ENCODE data around the gene PFKM.
A peak's percentile ranks its signal among the peaks of the same experiment; 100 is the strongest.

PFKM gene

GRCh38 chr12:48156652-48157017 lies 37.5 kb downstream of the PFKM start:
- Mint-ChIP-seq H3K4me1 (peaks cover 44% of the 10 kb centered on the region), H3K27ac (peak overlapping the region; percentile 98), H3K4me3 (peak overlapping the region; percentile 95), H3K36me3 (peaks cover 23% of the 10 kb centered on the region), H3K27me3 (peaks cover 4% of the 10 kb centered on the region), H3K9me3 (no peaks in the 10 kb centered on the region)
- DNase-seq: no peak
- CTCF ChIA-PET: interaction anchor here (1.3 to 2.5 kb wide), 3 partner anchors 26 to 390 kb away, joined by 3 to 9 read pairs (median 6); partner anchors contain the start of gene CCDC184

- no peaks in the 10 kb centered on the region for H3K9me3 Mint-ChIP-seq
- peak within 1 kb of the TSS; percentile 95 for H3K4me3 Mint-ChIP-seq
- peaks cover 10% of the 10 kb centered on the region for H3K27me3 Mint-ChIP-seq
- CTCF ChIA-PET: interaction anchor here (0.7 to 2.5 kb wide), 12 partner anchors 8 to 414 kb away, joined by 3 to 9 read pairs (median 3); partner anchors contain the start of genes CCDC184 and VDR
- peaks cover 18% of the 10 kb centered on the region for H3K36me3 Mint-ChIP-seq
- peaks cover 44% of the 10 kb centered on the region for H3K4me1 Mint-ChIP-seq
- peak within 1 kb of the TSS; percentile 98 for H3K27ac Mint-ChIP-seq
- DNase-seq: peak; percentile 99
These were observed 38.1 kb downstream of the PFKM start, which contains the start of gene ASB8 for GRCh38 chr12:48157018-48157888. Gene ASB8, minus strand, starts transcription at chr12:48157515. Its CDS starts 4,019 bp downstream, at chr12:48153496.

- peak; percentile 33 for DNase-seq
- peak overlapping the region; percentile 95 for H3K4me3 Mint-ChIP-seq
- H3K27me3 Mint-ChIP-seq: peaks cover 11% of the 10 kb centered on the region
- H3K9me3 Mint-ChIP-seq: no peaks in the 10 kb centered on the region
- CTCF ChIA-PET: interaction anchor here (0.7 to 2.5 kb wide), 11 partner anchors 8 to 415 kb away, joined by 3 to 9 read pairs (median 3); partner anchors contain the start of genes CCDC184 and VDR
- H3K36me3 Mint-ChIP-seq: peaks cover 14% of the 10 kb centered on the region
- H3K4me1 Mint-ChIP-seq: peaks cover 43% of the 10 kb centered on the region
- H3K27ac Mint-ChIP-seq: peak overlapping the region; percentile 98
These were observed 38.8 kb downstream of the PFKM start for GRCh38 chr12:48157889-48158370.

GRCh38 chr12:48160046-48160445 lies 40.9 kb downstream of the PFKM start:
- no peak overlapping the region for H3K27ac Mint-ChIP-seq
- no peak for DNase-seq
- H3K4me1 Mint-ChIP-seq: peaks cover 32% of the 10 kb centered on the region
- no peak overlapping the region for H3K4me3 Mint-ChIP-seq
- peaks cover 16% of the 10 kb centered on the region for H3K27me3 Mint-ChIP-seq
- CTCF ChIA-PET: interaction anchor here (0.7 to 1.2 kb wide), 2 partner anchors 23 to 113 kb away, joined by 3 read pairs; no protein-coding TSS in a partner anchor
- H3K36me3 Mint-ChIP-seq: peaks cover 6% of the 10 kb centered on the region
- H3K9me3 Mint-ChIP-seq: no peaks in the 10 kb centered on the region

- no peak overlapping the region for H3K4me3 Mint-ChIP-seq
- DNase-seq: no peak
- no peak overlapping the region for H3K27ac Mint-ChIP-seq
- H3K27me3 Mint-ChIP-seq: peaks cover 16% of the 10 kb centered on the region
- H3K4me1 Mint-ChIP-seq: peaks cover 32% of the 10 kb centered on the region
- CTCF ChIA-PET: interaction anchor here (1.2 kb wide), 1 partner anchor 22 kb away, joined by 3 read pairs; no protein-coding TSS in a partner anchor
- no peaks in the 10 kb centered on the region for H3K9me3 Mint-ChIP-seq
- H3K36me3 Mint-ChIP-seq: peaks cover 6% of the 10 kb centered on the region
These were observed 41.6 kb downstream of the PFKM start for GRCh38 chr12:48160807-48161206.

- H3K9me3 Mint-ChIP-seq: no peaks in the 10 kb centered on the region
- no peak for DNase-seq
- H3K4me1 Mint-ChIP-seq: peaks cover 12% of the 10 kb centered on the region
- H3K4me3 Mint-ChIP-seq: no peak overlapping the region
- no peak overlapping the region for H3K27ac Mint-ChIP-seq
- peaks cover 20% of the 10 kb centered on the region for H3K27me3 Mint-ChIP-seq
- no peaks in the 10 kb centered on the region for H3K36me3 Mint-ChIP-seq
- CTCF ChIA-PET: interaction anchor here (0.6 to 3.3 kb wide), 8 partner anchors 11 to 455 kb away, joined by 3 to 10 read pairs (median 4); partner anchors contain the start of gene CCDC184
These were observed 44.1 kb downstream of the PFKM start for GRCh38 chr12:48163150-48163747.

- Mint-ChIP-seq H3K9me3 (no peaks in the 10 kb centered on the region), H3K4me1 (peaks cover 5% of the 10 kb centered on the region), H3K27me3 (peaks cover 25% of the 10 kb centered on the region), H3K27ac (no peak overlapping the region), H3K4me3 (no peak overlapping the region), H3K36me3 (no peaks in the 10 kb centered on the region)
- no peak for DNase-seq
- CTCF ChIA-PET: interaction anchor here (0.6 to 3.3 kb wide), 13 partner anchors 12 to 453 kb away, joined by 3 to 10 read pairs (median 4); partner anchors contain the start of gene TMEM106C
These were observed 45.3 kb downstream of the PFKM start for GRCh38 chr12:48164451-48164850.

GRCh38 chr12:48165089-48165981 lies 46.2 kb downstream of the PFKM start:
- no peaks in the 10 kb centered on the region for H3K9me3 Mint-ChIP-seq
- peaks cover 25% of the 10 kb centered on the region for H3K27me3 Mint-ChIP-seq
- H3K36me3 Mint-ChIP-seq: no peaks in the 10 kb centered on the region
- H3K27ac Mint-ChIP-seq: no peak overlapping the region
- H3K4me1 Mint-ChIP-seq: peaks cover 5% of the 10 kb centered on the region
- peak; percentile 69 for DNase-seq
- H3K4me3 Mint-ChIP-seq: no peak overlapping the region
- CTCF ChIA-PET: interaction anchor here (0.6 to 3.3 kb wide), 19 partner anchors 8 to 631 kb away, joined by 3 to 10 read pairs (median 4); partner anchors contain the start of genes ASB8 and TMEM106C

GRCh38 chr12:48169011-48169410 lies 49.8 kb downstream of the PFKM start:
- DNase-seq: no peak
- no peak overlapping the region for H3K27ac Mint-ChIP-seq
- H3K4me1 Mint-ChIP-seq: no peaks in the 10 kb centered on the region
- H3K36me3 Mint-ChIP-seq: no peaks in the 10 kb centered on the region
- no peak overlapping the region for H3K4me3 Mint-ChIP-seq
- H3K9me3 Mint-ChIP-seq: no peaks in the 10 kb centered on the region
- CTCF ChIA-PET: interaction anchor here (1.7 to 3.5 kb wide), 2 partner anchors 14 to 18 kb away, joined by 5 to 8 read pairs; partner anchors contain the start of gene CCDC184
- peaks cover 9% of the 10 kb centered on the region for H3K27me3 Mint-ChIP-seq

GRCh38 chr12:48175613-48176416 lies 56.7 kb downstream of the PFKM start:
- peaks cover 31% of the 10 kb centered on the region for H3K27me3 Mint-ChIP-seq
- CTCF ChIA-PET: interaction anchor here (0.7 to 1.4 kb wide), 2 partner anchors 22 to 24 kb away, joined by 3 to 6 read pairs; no protein-coding TSS in a partner anchor
- no peak overlapping the region for H3K27ac Mint-ChIP-seq
- no peaks in the 10 kb centered on the region for H3K9me3 Mint-ChIP-seq
- H3K36me3 Mint-ChIP-seq: no peaks in the 10 kb centered on the region
- no peak overlapping the region for H3K4me3 Mint-ChIP-seq
- DNase-seq: no peak
- H3K4me1 Mint-ChIP-seq: peaks cover 12% of the 10 kb centered on the region

GRCh38 chr12:48176417-48176751 lies 57.2 kb downstream of the PFKM start:
- Mint-ChIP-seq H3K27ac (no peak overlapping the region), H3K4me1 (peaks cover 12% of the 10 kb centered on the region), H3K27me3 (peaks cover 37% of the 10 kb centered on the region), H3K9me3 (no peaks in the 10 kb centered on the region), H3K36me3 (no peaks in the 10 kb centered on the region), H3K4me3 (no peak overlapping the region)
- DNase-seq: no peak
- CTCF ChIA-PET: interaction anchor here (1.4 to 2.7 kb wide), 2 partner anchors 13 to 21 kb away, joined by 6 to 7 read pairs; no protein-coding TSS in a partner anchor

GRCh38 chr12:48177982-48178381 lies 58.8 kb downstream of the PFKM start:
- H3K27me3 Mint-ChIP-seq: peaks cover 51% of the 10 kb centered on the region
- CTCF ChIA-PET: interaction anchor here (1.2 to 2.7 kb wide), 3 partner anchors 11 to 13 kb away, joined by 4 to 7 read pairs (median 4); no protein-coding TSS in a partner anchor

More at GRCh38 chr12:48177982-48178381, 58.8 kb downstream of the PFKM start:
- no peak overlapping the region for H3K4me3 Mint-ChIP-seq
- no peak for DNase-seq
- no peaks in the 10 kb centered on the region for H3K9me3 Mint-ChIP-seq
- H3K27ac Mint-ChIP-seq: no peak overlapping the region
- H3K4me1 Mint-ChIP-seq: peaks cover 23% of the 10 kb centered on the region
- no peaks in the 10 kb centered on the region for H3K36me3 Mint-ChIP-seq

All from activated naive CD4-positive, alpha-beta T cell treated with anti-CD3 and anti-CD28 coated beads, Interleukin-2, amount 10 ng/mL, durations not matched to agents 7 days and 5 days (primary cell).